Measurements from ENCODE around the gene CAMKMT. TPM values are rescaled to one million over a fixed set of nuclear protein-coding genes. Genes with fewer than 3 reads are reported as not detected.

The CAMKMT gene
- total and polyA plus RNA-seq, 8 donors: 1.4 to 27.4 (median 6.2) TPM

DNA sequence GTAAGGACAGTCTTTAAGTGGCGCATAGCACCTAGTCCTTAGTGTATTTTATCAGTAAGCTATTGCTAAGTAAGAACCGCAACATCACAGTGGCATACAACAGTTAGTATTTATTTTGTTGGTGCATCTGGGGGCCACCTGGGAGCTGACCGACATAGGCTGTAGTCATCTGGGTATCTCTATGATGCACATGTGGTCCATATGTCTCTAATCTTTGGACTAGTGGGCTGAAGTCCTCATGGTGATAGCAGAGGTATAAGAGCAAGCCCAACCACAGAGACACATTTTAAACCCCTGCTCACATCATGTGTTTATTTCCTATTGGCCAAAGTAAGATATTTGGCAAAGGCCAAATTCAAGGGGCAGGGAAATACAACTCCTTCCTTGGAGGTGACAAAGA lies 2.9 kb downstream of the CAMKMT start:
- no peaks in the 10 kb centered on the region for H3K9me3 ChIP-seq
- no peak overlapping the region for H3K27ac ChIP-seq
- H3K27me3 ChIP-seq: no peaks in the 10 kb centered on the region
- no peak overlapping the region for H3K4me3 ChIP-seq
- H3K36me3 ChIP-seq: no peaks in the 10 kb centered on the region
- DNase-seq: no peak
- peaks cover 7 to 24% (median 17%) of the 10 kb centered on the region in 4 donors for H3K4me1 ChIP-seq
- WGBS, 5 donors: 92 to 96% (median 95%) methylated on average over 3 of the region's 3 CpGs
- TF ChIP-seq POLR2A (IDR thresholded peaks at IDR 0.05) (no peak), EP300 (IDR thresholded peaks at IDR 0.05) (no peak), POLR2AphosphoS5 (IDR thresholded peaks at IDR 0.05) (no peak)
- TF ChIP-seq, protein P1, sequence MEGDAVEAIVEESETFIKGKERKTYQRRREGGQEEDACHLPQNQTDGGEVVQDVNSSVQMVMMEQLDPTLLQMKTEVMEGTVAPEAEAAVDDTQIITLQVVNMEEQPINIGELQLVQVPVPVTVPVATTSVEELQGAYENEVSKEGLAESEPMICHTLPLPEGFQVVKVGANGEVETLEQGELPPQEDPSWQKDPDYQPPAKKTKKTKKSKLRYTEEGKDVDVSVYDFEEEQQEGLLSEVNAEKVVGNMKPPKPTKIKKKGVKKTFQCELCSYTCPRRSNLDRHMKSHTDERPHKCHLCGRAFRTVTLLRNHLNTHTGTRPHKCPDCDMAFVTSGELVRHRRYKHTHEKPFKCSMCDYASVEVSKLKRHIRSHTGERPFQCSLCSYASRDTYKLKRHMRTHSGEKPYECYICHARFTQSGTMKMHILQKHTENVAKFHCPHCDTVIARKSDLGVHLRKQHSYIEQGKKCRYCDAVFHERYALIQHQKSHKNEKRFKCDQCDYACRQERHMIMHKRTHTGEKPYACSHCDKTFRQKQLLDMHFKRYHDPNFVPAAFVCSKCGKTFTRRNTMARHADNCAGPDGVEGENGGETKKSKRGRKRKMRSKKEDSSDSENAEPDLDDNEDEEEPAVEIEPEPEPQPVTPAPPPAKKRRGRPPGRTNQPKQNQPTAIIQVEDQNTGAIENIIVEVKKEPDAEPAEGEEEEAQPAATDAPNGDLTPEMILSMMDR (IDR thresholded peaks at IDR 0.05): no peak
- intact Hi-C loops (cut with DNase I; ENCODE audit: low total_unique reads): no loop called here

GRCh38 chr2:44367591-44367990 lies 5.8 kb downstream of the CAMKMT start:
- 81 to 90% (median 85%) methylated on average over 1 of the region's 1 CpG for WGBS, 5 donors
- intact Hi-C loops (cut with DNase I; ENCODE audit: low total_unique reads): no loop called here
- H3K4me3 ChIP-seq: no peak overlapping the region

GRCh38 chr2:44369392-44369791 lies 7.6 kb downstream of the CAMKMT start:
- intact Hi-C loops (cut with DNase I; ENCODE audit: low total_unique reads): no loop called here
- H3K27me3 ChIP-seq: no peaks in the 10 kb centered on the region

More at GRCh38 chr2:44367591-44367990, 5.8 kb downstream of the CAMKMT start:
- TF ChIP-seq EP300 (IDR thresholded peaks at IDR 0.05): no peak
- TF ChIP-seq POLR2A (IDR thresholded peaks at IDR 0.05): no peak
- TF ChIP-seq, protein P1 (IDR thresholded peaks at IDR 0.05): no peak
- no peak for TF ChIP-seq POLR2AphosphoS5 (IDR thresholded peaks at IDR 0.05)
- DNase-seq: no peak
- no peak overlapping the region for H3K27ac ChIP-seq
- H3K27me3 ChIP-seq: no peaks in the 10 kb centered on the region
- no peaks in the 10 kb centered on the region for H3K36me3 ChIP-seq
- no peaks in the 10 kb centered on the region for H3K9me3 ChIP-seq
- H3K4me1 ChIP-seq: peaks cover 0 to 12% (median 4%) of the 10 kb centered on the region in 4 donors

DNA sequence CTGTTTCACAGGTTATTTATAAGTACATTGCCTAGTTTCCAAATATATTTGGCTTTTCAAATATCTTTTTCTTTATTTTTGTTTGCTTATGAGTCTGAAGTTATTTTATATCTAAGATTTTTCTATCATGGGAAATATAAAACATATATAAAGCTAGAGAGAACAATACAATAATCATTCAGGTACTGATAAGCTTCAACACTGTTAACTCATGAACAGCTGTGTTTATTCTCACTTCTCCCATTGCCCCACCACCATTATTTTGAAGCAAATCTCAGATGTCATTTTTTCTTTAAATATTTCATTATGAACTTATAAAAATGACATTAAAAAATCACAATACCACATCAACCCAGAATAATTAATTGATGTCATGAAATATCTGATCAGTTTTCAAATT lies 9.7 kb downstream of the CAMKMT start:
- H3K4me3 ChIP-seq: no peak overlapping the region
- H3K27ac ChIP-seq: no peak overlapping the region
- intact Hi-C loops (cut with DNase I; ENCODE audit: low total_unique reads): no loop called here
- peaks cover 0 to 8% (median 2%) of the 10 kb centered on the region in 4 donors for H3K36me3 ChIP-seq
- no peaks in the 10 kb centered on the region for H3K27me3 ChIP-seq
- no peaks in the 10 kb centered on the region for H3K4me1 ChIP-seq
- H3K9me3 ChIP-seq: no peaks in the 10 kb centered on the region
- no peak for TF ChIP-seq POLR2A (IDR thresholded peaks at IDR 0.05)
- TF ChIP-seq POLR2AphosphoS5 (IDR thresholded peaks at IDR 0.05): no peak
- TF ChIP-seq, protein P1 (IDR thresholded peaks at IDR 0.05): no peak
- TF ChIP-seq EP300 (IDR thresholded peaks at IDR 0.05): no peak
- DNase-seq: no peak

More at GRCh38 chr2:44369392-44369791, 7.6 kb downstream of the CAMKMT start:
- H3K27ac ChIP-seq: no peak overlapping the region
- H3K4me3 ChIP-seq: no peak overlapping the region
- TF ChIP-seq, protein P1 (IDR thresholded peaks at IDR 0.05): no peak
- TF ChIP-seq EP300 (IDR thresholded peaks at IDR 0.05) (no peak), POLR2A (IDR thresholded peaks at IDR 0.05) (no peak), POLR2AphosphoS5 (IDR thresholded peaks at IDR 0.05) (no peak)
- no peak for DNase-seq
- H3K9me3 ChIP-seq: no peaks in the 10 kb centered on the region
- peaks cover 0 to under 1% (median 0%) of the 10 kb centered on the region in 4 donors for H3K36me3 ChIP-seq
- no peaks in the 10 kb centered on the region for H3K4me1 ChIP-seq
